Tibial nerve (tissue), 4 donors: ENCODE results near the gene ATP2A2. TPM values are rescaled to one million over a fixed set of nuclear protein-coding genes. Genes with fewer than 3 reads are reported as not detected.

Experiments used
- DNase-seq, 2 donors: peaks; one replicate each; pipeline ENCODE4 v3.0.0-alpha.2; 2019; ENCODE audit warnings: low spot score in 2 of 2
- H3K27ac ChIP-seq, 4 donors: fragments of 200-600 bp; sonication (generic) in 3 of 4; one replicate each; pipeline ENCODE4 v1.5.1; 2017 to 2019; ENCODE audit warnings: mild to moderate bottlenecking in 1 of 4
- H3K27me3 ChIP-seq, 2 donors: fragments of 200-600 bp; sonication (generic) in 1 of 2; one replicate each; pipeline versions ENCODE4 v1.5.1 to v1.6.0; 2017 to 2019
- H3K36me3 ChIP-seq, 3 donors: fragments of 200-600 bp; sonication (generic); one replicate each; pipeline ENCODE4 v1.5.1; 2018 to 2019
- H3K4me1 ChIP-seq, 4 donors: fragments of 200-600 bp; sonication (generic) in 3 of 4; one replicate each; pipeline ENCODE4 v1.5.1; 2017 to 2019
- H3K4me3 ChIP-seq, 4 donors: fragments of 200-600 bp; sonication (generic) in 3 of 4; one replicate each; pipeline ENCODE4 v1.5.1; 2017 to 2019; ENCODE audit warnings: mild to moderate bottlenecking in 1 of 4, moderate library complexity in 1 of 4
- H3K9me3 ChIP-seq, 4 donors: fragments of 200-600 bp; sonication (generic) in 3 of 4; one replicate each; pipeline ENCODE4 v1.5.1; 2017 to 2019
- EP300 ChIP-seq, 2 donors: sonication (generic); formaldehyde crosslinking; IDR thresholded peaks; one replicate each; pipeline ENCODE4 v1.6.1; 2017; ENCODE audit warnings: antibody characterized with exemption in 2 of 2, mild to moderate bottlenecking in 1 of 2
- POLR2A ChIP-seq, 2 donors: fragments of 450-650 bp; IDR thresholded peaks; one replicate each; pipeline ENCODE4 v1.6.1; 2017; ENCODE audit warnings: antibody characterized with exemption in 2 of 2, mild to moderate bottlenecking in 2 of 2, moderate library complexity in 2 of 2
- WGBS, 2 donors: methylation state at CpG; one replicate each; pipeline ENCODE4 v1.1.5; 2018; 5-methylcytosine and 5-hydroxymethylcytosine counted together
- small RNA-seq: library from RNA; depleted of rRNA; stranded (forward); fragments of <200 nt; gene quantifications from one replicate; pipeline ENCODE3, GENCODE V24; 2016
- total RNA-seq, 4 donors: library from RNA; depleted of rRNA; stranded (reverse); fragments of >200 nt; gene quantifications; one replicate each; pipeline ENCODE4 v1.1.0, GENCODE V29; 2016
- TF ChIP-seq, protein P1 (sequence below), 5 experiments: fragments of 200-600 bp in 3 of 5; fragments of 450-650 bp in 2 of 5; sonication (generic) in 3 of 5; IDR thresholded peaks; one replicate each; pipeline ENCODE4 v1.5.1; 2016 to 2019; ENCODE audit warnings: antibody characterized with exemption in 5 of 5, mild to moderate bottlenecking in 3 of 5, moderate library complexity in 2 of 5

Gene ATP2A2
- total RNA-seq, 4 donors from 2014 or later: 77.8 to 106 (median 90.1) TPM

DNA sequence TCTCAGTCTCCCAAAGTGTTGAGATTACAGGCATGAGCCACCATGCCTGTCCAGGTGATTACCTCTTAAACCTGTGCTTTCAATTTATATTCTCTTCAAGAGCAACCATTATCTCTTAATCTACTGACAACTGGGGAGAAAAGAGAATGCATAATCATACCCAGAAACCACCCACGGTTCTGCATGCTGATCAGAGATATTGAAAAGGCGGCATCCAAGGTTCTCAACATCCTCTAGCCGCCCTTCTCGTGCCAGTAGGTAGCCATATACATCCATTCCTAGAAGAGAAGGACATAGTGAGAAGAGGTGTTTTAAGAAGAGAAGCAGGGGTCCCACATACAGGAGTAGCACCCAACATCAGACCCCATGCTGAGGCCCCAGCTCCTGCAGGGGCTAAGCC is 101.6 kb downstream of the ATP2A2 start:
- Histone ChIP-seq H3K27ac (no peak overlapping the region), H3K4me3 (no peak overlapping the region), H3K36me3 (peaks cover 0 to 97% (median 42%) of the 10 kb centered on the region in 3 donors), H3K9me3 (no peaks in the 10 kb centered on the region), H3K27me3 (no peaks in the 10 kb centered on the region), H3K4me1 (no peaks in the 10 kb centered on the region)
- TF ChIP-seq EP300 (IDR thresholded peaks at IDR 0.05): no peak
- TF ChIP-seq, protein P1, sequence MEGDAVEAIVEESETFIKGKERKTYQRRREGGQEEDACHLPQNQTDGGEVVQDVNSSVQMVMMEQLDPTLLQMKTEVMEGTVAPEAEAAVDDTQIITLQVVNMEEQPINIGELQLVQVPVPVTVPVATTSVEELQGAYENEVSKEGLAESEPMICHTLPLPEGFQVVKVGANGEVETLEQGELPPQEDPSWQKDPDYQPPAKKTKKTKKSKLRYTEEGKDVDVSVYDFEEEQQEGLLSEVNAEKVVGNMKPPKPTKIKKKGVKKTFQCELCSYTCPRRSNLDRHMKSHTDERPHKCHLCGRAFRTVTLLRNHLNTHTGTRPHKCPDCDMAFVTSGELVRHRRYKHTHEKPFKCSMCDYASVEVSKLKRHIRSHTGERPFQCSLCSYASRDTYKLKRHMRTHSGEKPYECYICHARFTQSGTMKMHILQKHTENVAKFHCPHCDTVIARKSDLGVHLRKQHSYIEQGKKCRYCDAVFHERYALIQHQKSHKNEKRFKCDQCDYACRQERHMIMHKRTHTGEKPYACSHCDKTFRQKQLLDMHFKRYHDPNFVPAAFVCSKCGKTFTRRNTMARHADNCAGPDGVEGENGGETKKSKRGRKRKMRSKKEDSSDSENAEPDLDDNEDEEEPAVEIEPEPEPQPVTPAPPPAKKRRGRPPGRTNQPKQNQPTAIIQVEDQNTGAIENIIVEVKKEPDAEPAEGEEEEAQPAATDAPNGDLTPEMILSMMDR (IDR thresholded peaks at IDR 0.05): no peak
- no peak for TF ChIP-seq POLR2A (IDR thresholded peaks at IDR 0.05)
- WGBS, 2 donors: 97% methylated on average over 4 of the region's 4 CpGs
- DNase-seq: no peak

Small RNA genes lying within 50 kb of the gene (small RNA-seq; reads per million reads assigned to genes)
- not detected for gene RN7SL769P

Other genes starting within 250 kb of the ATP2A2 start
- 10 to 100 TPM; 19.4 to 29.7 (median 22.5) TPM for gene C12orf76, start 232.7 kb upstream of the ATP2A2 start, total RNA-seq
- gene IFT81, start 156.9 kb upstream of the ATP2A2 start, total RNA-seq: 10 to 100 TPM; 11.5 to 36.1 (median 21.8) TPM
- gene ANAPC7, start 122.5 kb downstream of the ATP2A2 start, total RNA-seq: 10 to 100 TPM; 26.3 to 46.7 (median 39.2) TPM
- gene ARPC3, start 169.1 kb downstream of the ATP2A2 start, total RNA-seq: 100 to 1,000 TPM; 153 to 297 (median 181) TPM
- 10 to 100 TPM; 16.7 to 31.0 (median 24.8) TPM for gene GPN3, start 187.0 kb downstream of the ATP2A2 start, total RNA-seq
- 1 to 10 TPM; 4.1 to 9.6 (median 6.2) TPM for gene FAM216A, start 187.6 kb downstream of the ATP2A2 start, total RNA-seq
- 100 to 1,000 TPM in 1 of 4 donors, 10 to 100 TPM in 3; 66.6 to 142 (median 82.9) TPM for gene VPS29, start 220.9 kb downstream of the ATP2A2 start, total RNA-seq
- gene RAD9B, start 221.1 kb downstream of the ATP2A2 start, total RNA-seq: 1 to 10 TPM in 1 of 4 donors, under 1 TPM in 3; 0.30 to 2.4 (median 0.71) TPM